PFSK-1 (cell line): ENCODE measurements around the gene SMAD3. TPM values are rescaled to one million over a fixed set of nuclear protein-coding genes. Genes with fewer than 3 reads are reported as not detected.
A peak's percentile ranks its signal among the peaks of the same experiment; 100 is the strongest.

Source experiments
- FOXP2 ChIP-seq: optimal IDR thresholded peaks from 2 replicates; pipeline ENCODE3; 2011; ENCODE audit warnings: borderline replicate concordance, control low read depth, inconsistent platforms; ENCODE audit not compliant: insufficient read depth; ENCODE audit errors: extremely low read length, extremely low read depth
- POLR2AphosphoS5 ChIP-seq: IDR thresholded peaks from 2 replicates; pipeline ENCODE4 v1.6.1; 2012; ENCODE audit warnings: low read depth, mild to moderate bottlenecking, control low read depth, low read length, moderate library complexity
- REST ChIP-seq, 2 experiments: IDR thresholded peaks; 2 replicates each; pipeline versions ENCODE4 v1.6.1 to v1.8.0; 2011 to 2012; ENCODE audit warnings: low read depth in 2 of 2, low read length in 2 of 2, control low read depth in 1 of 2, inconsistent platforms in 1 of 2, mild to moderate bottlenecking in 1 of 2, moderate library complexity in 1 of 2; ENCODE audit not compliant: insufficient read depth in 1 of 2
- SIN3A ChIP-seq: IDR thresholded peaks from 2 replicates; pipeline ENCODE4 v1.6.1; 2012; ENCODE audit warnings: mild to moderate bottlenecking, low read length, moderate library complexity, borderline replicate concordance; ENCODE audit not compliant: insufficient read depth
- TAF1 ChIP-seq: IDR thresholded peaks from 2 replicates; pipeline ENCODE4 v1.6.1; 2012; ENCODE audit warnings: low read length, control low read depth, borderline replicate concordance; ENCODE audit not compliant: insufficient read depth
- polyA plus RNA-seq: library from polyadenylated mRNA; unstranded; fragments of >200 nt; gene quantifications from one replicate; pipeline ENCODE4 v1.2.1, GENCODE V29; 2012; ENCODE audit warnings: low read depth, missing spikeins; ENCODE audit not compliant: insufficient read length

The SMAD3 gene
- polyA plus RNA-seq, result 19.5 TPM

GRCh38 chr15:67065531-67066005, at the start of gene SMAD3:
SMAD3 (plus strand) TSS chr15:67065602; CDS start chr15:67066155, 553 bp downstream.
- TF ChIP-seq REST (IDR thresholded peaks at IDR 0.05; ENCODE audit: insufficient read depth in 1 of 2, low read depth in 2 of 2, low read length in 2 of 2) (no peak), FOXP2 (peak; percentile 69), TAF1 (no peak), SIN3A (no peak), POLR2AphosphoS5 (peak; percentile 52; the same call in 1 of the 2 replicates)

- no peak for TF ChIP-seq SIN3A
- no peak for TF ChIP-seq REST (IDR thresholded peaks at IDR 0.05; ENCODE audit: insufficient read depth in 1 of 2, low read depth in 2 of 2, low read length in 2 of 2)
- no peak for TF ChIP-seq POLR2AphosphoS5
- no peak for TF ChIP-seq FOXP2
- TF ChIP-seq TAF1, result no peak
Observed at GRCh38 chr15:67017311-67017710, 48.1 kb upstream of the SMAD3 start.

- no peak for TF ChIP-seq FOXP2
- no peak for TF ChIP-seq POLR2AphosphoS5
- no peak for TF ChIP-seq REST (IDR thresholded peaks at IDR 0.05; ENCODE audit: insufficient read depth in 1 of 2, low read depth in 2 of 2, low read length in 2 of 2)
Observed at GRCh38 chr15:67018026-67018425, 47.4 kb upstream of the SMAD3 start.

DNA sequence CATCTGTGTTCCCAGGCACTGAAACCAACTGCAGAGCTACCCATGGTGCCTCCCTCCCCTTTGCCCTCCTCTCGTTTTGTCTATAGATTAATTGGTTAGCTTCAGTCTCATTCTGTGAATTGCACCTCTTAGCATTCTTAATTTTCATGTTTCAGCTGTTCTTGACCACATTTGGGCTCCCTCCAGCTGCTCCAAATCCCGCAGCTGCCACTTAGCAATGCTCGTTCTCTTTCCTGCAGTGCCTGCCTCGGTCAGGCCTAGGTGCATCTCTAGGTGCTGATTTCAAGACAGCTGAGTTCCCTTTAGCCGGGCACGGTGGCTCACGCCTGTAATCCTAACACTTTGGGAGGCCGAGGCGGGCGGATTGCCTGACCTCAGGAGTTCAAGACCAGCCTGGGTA, 47.0 kb upstream of the SMAD3 start:
- TF ChIP-seq POLR2AphosphoS5 (no peak), FOXP2 (no peak), REST (IDR thresholded peaks at IDR 0.05; ENCODE audit: insufficient read depth in 1 of 2, low read depth in 2 of 2, low read length in 2 of 2) (no peak), TAF1 (no peak), SIN3A (no peak)

GRCh38 chr15:67019069-67019468, 46.3 kb upstream of the SMAD3 start:
- TF ChIP-seq SIN3A (no peak), REST (IDR thresholded peaks at IDR 0.05; ENCODE audit: insufficient read depth in 1 of 2, low read depth in 2 of 2, low read length in 2 of 2) (no peak), FOXP2 (no peak), POLR2AphosphoS5 (no peak), TAF1 (no peak)
